HL-60/S4 treated with retinoic acid at 250 ng/mL for 4 days and 3 days (cell line): Measurements from ENCODE around the gene ZNF770.

Experiments
- in situ Hi-C: fragments of 300-500 bp; cut with MboI; formaldehyde crosslinking; loops from 2 replicates; pipeline ENCODE4 v1.7.0; 2022; ENCODE audit warnings: low sequenced_read_pairs

ZNF770 gene

GRCh38 chr15:34988027-34988902 lies at the start of gene ZNF770:
TSS of gene ZNF770 (minus strand) at chr15:34988287. CDS start at chr15:34983434, 4,853 bp downstream.
- in situ Hi-C loops: no loop called here

- in situ Hi-C loops: no loop called here
Observed at GRCh38 chr15:35028235-35028984, 40.3 kb upstream of the ZNF770 start.

GRCh38 chr15:35023804-35024203 lies 35.7 kb upstream of the ZNF770 start:
- in situ Hi-C loops: no loop called here

- in situ Hi-C loops: no loop called here
Observed at GRCh38 chr15:35020974-35021373, 32.9 kb upstream of the ZNF770 start.

GRCh38 chr15:35019404-35020327 lies 31.6 kb upstream of the ZNF770 start:
- in situ Hi-C loops: no loop called here

GRCh38 chr15:35014241-35014640 lies 26.2 kb upstream of the ZNF770 start:
- in situ Hi-C loops: no loop called here

GRCh38 chr15:35013370-35013769 lies 25.3 kb upstream of the ZNF770 start:
- in situ Hi-C loops: no loop called here

GRCh38 chr15:35007397-35007796 lies 19.3 kb upstream of the ZNF770 start:
- in situ Hi-C loops: no loop called here

- in situ Hi-C loops: no loop called here
Observed at GRCh38 chr15:35005933-35006332, 17.8 kb upstream of the ZNF770 start.

GRCh38 chr15:35003928-35004327 lies 15.8 kb upstream of the ZNF770 start:
- in situ Hi-C loops: no loop called here

GRCh38 chr15:35000511-35000910 lies 12.4 kb upstream of the ZNF770 start:
- in situ Hi-C loops: no loop called here

GRCh38 chr15:34999906-35000305 lies 11.8 kb upstream of the ZNF770 start:
- in situ Hi-C loops: no loop called here

- in situ Hi-C loops: no loop called here
Observed at GRCh38 chr15:34994925-34995324, 6.8 kb upstream of the ZNF770 start.

- in situ Hi-C loops: no loop called here
Observed at GRCh38 chr15:34993877-34994276, 5.8 kb upstream of the ZNF770 start.

- in situ Hi-C loops: no loop called here
Observed at GRCh38 chr15:34993412-34993811, 5.3 kb upstream of the ZNF770 start.

GRCh38 chr15:34987609-34988026 lies 469 bp downstream of the ZNF770 start:
- in situ Hi-C loops: no loop called here

GRCh38 chr15:34986771-34987480 lies 1.2 kb downstream of the ZNF770 start:
- in situ Hi-C loops: no loop called here

GRCh38 chr15:34986326-34986725 lies 1.8 kb downstream of the ZNF770 start:
- in situ Hi-C loops: no loop called here

- in situ Hi-C loops: no loop called here
Observed at GRCh38 chr15:34984889-34985630, 3.0 kb downstream of the ZNF770 start.

GRCh38 chr15:34976743-34977142 lies 11.3 kb downstream of the ZNF770 start:
- in situ Hi-C loops: no loop called here
